Gastroesophageal sphincter (tissue), 4 donors: ENCODE results near the gene IFIT3. TPM values are rescaled to one million over a fixed set of nuclear protein-coding genes. Genes with fewer than 3 reads are reported as not detected.

ENCODE experiments used
- ATAC-seq: fragments of 150-250 bp; one replicate; pipeline ENCODE4 v1.9.1; 2016; ENCODE audit warnings: mild to moderate bottlenecking, moderate library complexity
- H3K27ac ChIP-seq, 4 donors: fragments of 200-600 bp; sonication (generic) in 3 of 4; 1 replicate in 3 of 4; 2 replicates in 1 of 4; pipeline ENCODE4 v1.5.1; 2016 to 2019
- H3K27me3 ChIP-seq: fragments of 200-600 bp; sonication (generic); one replicate; pipeline ENCODE4 v1.5.1; 2019
- H3K36me3 ChIP-seq, 2 donors: fragments of 200-600 bp; sonication (generic); one replicate each; pipeline ENCODE4 v1.5.1; 2019; ENCODE audit warnings: control low read depth in 1 of 2
- H3K4me1 ChIP-seq, 3 donors: fragments of 200-600 bp; sonication (generic); 1 replicate in 2 of 3; 2 replicates in 1 of 3; pipeline ENCODE4 v1.5.1; 2016 to 2019; ENCODE audit warnings: control low read depth in 2 of 3
- H3K4me3 ChIP-seq, 2 donors: fragments of 200-600 bp; sonication (generic); one replicate each; pipeline ENCODE4 v1.5.1; 2019; ENCODE audit warnings: mild to moderate bottlenecking in 1 of 2, moderate library complexity in 1 of 2
- H3K9me3 ChIP-seq, 3 donors: fragments of 200-600 bp; sonication (generic); one replicate each; pipeline ENCODE4 v1.5.1; 2017 to 2019; ENCODE audit warnings: control low read depth in 2 of 3
- EP300 ChIP-seq: sonication (generic); formaldehyde crosslinking; IDR thresholded peaks from one replicate; pipeline ENCODE4 v1.6.1; 2017; ENCODE audit warnings: antibody characterized with exemption, mild to moderate bottlenecking
- POLR2A ChIP-seq, 2 donors: fragments of 450-650 bp; IDR thresholded peaks; one replicate each; pipeline ENCODE4 v1.6.1; 2017; ENCODE audit warnings: antibody characterized with exemption in 2 of 2, mild to moderate bottlenecking in 2 of 2, moderate library complexity in 1 of 2
- POLR2AphosphoS5 ChIP-seq: sonication (generic); formaldehyde crosslinking; IDR thresholded peaks from one replicate; pipeline ENCODE4 v1.6.1; 2017; ENCODE audit warnings: antibody characterized with exemption
- WGBS, 2 donors: methylation state at CpG; one replicate each; pipeline ENCODE4 v1.1.5; 2018; ENCODE audit warnings: low coverage in 1 of 2; 5-methylcytosine and 5-hydroxymethylcytosine counted together
- total RNA-seq, 4 donors: library from RNA; depleted of rRNA; stranded (reverse); fragments of >200 nt; gene quantifications; one replicate each; pipeline ENCODE4 v1.1.0, GENCODE V29; 2016
- TF ChIP-seq, protein P1 (sequence below), 4 experiments: fragments of 200-600 bp in 2 of 4; fragments of 450-650 bp in 2 of 4; sonication (generic) in 1 of 4; IDR thresholded peaks; one replicate each; pipeline ENCODE4 v1.5.1; 2017 to 2019; ENCODE audit warnings: antibody characterized with exemption in 4 of 4, mild to moderate bottlenecking in 2 of 4, moderate library complexity in 2 of 4

Gene IFIT3
- total RNA-seq, 4 donors from 2014 or later = 8.1 to 15.5 (median 11.9) TPM

DNA sequence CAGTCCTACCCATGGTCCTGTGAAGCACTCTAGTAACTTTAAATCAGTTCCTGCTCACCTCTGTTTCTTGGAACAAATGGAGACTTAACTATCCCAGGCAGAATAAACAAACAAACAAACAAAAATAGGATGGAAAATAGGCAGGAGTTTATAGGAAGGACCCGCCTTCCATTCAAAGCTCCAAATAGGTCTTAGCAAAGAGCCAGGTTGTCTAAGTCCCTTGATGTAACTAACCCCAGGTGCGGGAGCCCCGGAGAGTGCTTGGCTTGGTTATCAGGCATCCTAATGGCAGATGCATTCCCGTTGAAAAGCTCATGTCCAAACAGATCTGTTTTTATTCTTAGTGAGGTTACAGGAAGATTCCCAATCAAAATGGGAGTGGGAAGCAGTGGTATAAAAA, 23.8 kb upstream of the IFIT3 start:
- no peak for ATAC-seq
- no peak overlapping the region for H3K4me3 ChIP-seq
- no peak for TF ChIP-seq POLR2A (IDR thresholded peaks at IDR 0.05)
- TF ChIP-seq, protein P1, sequence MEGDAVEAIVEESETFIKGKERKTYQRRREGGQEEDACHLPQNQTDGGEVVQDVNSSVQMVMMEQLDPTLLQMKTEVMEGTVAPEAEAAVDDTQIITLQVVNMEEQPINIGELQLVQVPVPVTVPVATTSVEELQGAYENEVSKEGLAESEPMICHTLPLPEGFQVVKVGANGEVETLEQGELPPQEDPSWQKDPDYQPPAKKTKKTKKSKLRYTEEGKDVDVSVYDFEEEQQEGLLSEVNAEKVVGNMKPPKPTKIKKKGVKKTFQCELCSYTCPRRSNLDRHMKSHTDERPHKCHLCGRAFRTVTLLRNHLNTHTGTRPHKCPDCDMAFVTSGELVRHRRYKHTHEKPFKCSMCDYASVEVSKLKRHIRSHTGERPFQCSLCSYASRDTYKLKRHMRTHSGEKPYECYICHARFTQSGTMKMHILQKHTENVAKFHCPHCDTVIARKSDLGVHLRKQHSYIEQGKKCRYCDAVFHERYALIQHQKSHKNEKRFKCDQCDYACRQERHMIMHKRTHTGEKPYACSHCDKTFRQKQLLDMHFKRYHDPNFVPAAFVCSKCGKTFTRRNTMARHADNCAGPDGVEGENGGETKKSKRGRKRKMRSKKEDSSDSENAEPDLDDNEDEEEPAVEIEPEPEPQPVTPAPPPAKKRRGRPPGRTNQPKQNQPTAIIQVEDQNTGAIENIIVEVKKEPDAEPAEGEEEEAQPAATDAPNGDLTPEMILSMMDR (IDR thresholded peaks at IDR 0.05) = no peak
- TF ChIP-seq POLR2AphosphoS5 = no peak
- no peak for TF ChIP-seq EP300
- 86 to 90% methylated on average over 3 to 4 of the region's 4 CpGs for WGBS, 2 donors
- H3K9me3 ChIP-seq = peaks cover 0 to 5% (median 0%) of the 10 kb centered on the region in 3 donors
- peaks cover 0 to 34% (median 14%) of the 10 kb centered on the region in 3 donors for H3K4me1 ChIP-seq
- H3K27me3 ChIP-seq = no peaks in the 10 kb centered on the region
- H3K27ac ChIP-seq = no peak overlapping the region
- H3K36me3 ChIP-seq = peaks cover 0 to 33% of the 10 kb centered on the region in 2 donors

DNA sequence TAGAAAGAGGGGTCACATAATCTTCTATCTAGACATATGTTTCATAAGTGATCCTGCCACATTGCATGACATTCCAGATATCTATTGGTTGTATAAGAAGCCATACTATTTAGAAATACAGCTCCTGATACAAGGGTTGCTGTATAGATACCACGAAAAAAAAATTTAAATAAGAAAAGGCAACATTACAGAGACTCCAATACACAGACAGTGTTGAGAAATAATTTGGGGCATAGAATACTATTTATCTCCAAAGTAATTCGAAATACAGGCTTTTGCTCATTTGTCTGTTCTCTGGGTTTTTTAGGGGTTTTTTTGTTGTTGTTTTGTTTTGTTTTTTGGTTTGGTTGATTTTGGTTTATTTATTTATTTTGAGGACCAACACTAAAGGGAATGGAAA, 23.4 kb upstream of the IFIT3 start:
- Histone ChIP-seq H3K27me3 (no peaks in the 10 kb centered on the region), H3K4me3 (no peak overlapping the region), H3K4me1 (peaks cover 0 to 34% (median 14%) of the 10 kb centered on the region in 3 donors), H3K36me3 (peaks cover 0 to 37% of the 10 kb centered on the region in 2 donors), H3K9me3 (peaks cover 0 to 5% (median 0%) of the 10 kb centered on the region in 3 donors), H3K27ac (no peak overlapping the region)
- 95 to 100% methylated on average over 2 of the region's 2 CpGs for WGBS, 2 donors
- no peak for ATAC-seq
- no peak for TF ChIP-seq EP300
- TF ChIP-seq POLR2AphosphoS5 = no peak
- TF ChIP-seq POLR2A (IDR thresholded peaks at IDR 0.05) = no peak
- TF ChIP-seq, protein P1 (IDR thresholded peaks at IDR 0.05) = no peak

DNA sequence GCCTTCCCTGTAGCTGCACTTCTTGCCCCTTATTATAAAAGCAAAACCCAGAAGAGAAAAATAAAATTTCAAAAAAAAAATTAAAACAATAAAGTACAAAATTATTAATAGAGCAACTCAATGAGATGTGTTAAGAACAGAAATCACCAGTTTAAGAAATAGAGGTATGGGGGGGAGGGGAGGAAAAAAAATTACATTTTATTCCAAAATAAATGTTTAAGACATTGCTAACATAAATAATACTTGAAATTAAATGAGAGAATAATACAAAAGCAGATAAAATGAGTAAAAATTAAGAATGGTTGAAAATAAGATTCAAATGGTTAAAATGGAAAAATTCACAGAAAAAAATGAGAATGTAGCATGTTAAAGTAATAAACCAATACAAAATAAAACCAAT, 22.9 kb upstream of the IFIT3 start:
- Histone ChIP-seq H3K4me3 (no peak overlapping the region), H3K36me3 (peaks cover 0 to 37% of the 10 kb centered on the region in 2 donors), H3K9me3 (peaks cover 0 to 5% (median 0%) of the 10 kb centered on the region in 3 donors), H3K4me1 (peaks cover 0 to 34% (median 14%) of the 10 kb centered on the region in 3 donors), H3K27me3 (no peaks in the 10 kb centered on the region), H3K27ac (no peak overlapping the region)
- no peak for ATAC-seq
- TF ChIP-seq POLR2A (IDR thresholded peaks at IDR 0.05) = no peak
- TF ChIP-seq POLR2AphosphoS5 = no peak
- TF ChIP-seq, protein P1 (IDR thresholded peaks at IDR 0.05) = no peak
- no peak for TF ChIP-seq EP300

DNA sequence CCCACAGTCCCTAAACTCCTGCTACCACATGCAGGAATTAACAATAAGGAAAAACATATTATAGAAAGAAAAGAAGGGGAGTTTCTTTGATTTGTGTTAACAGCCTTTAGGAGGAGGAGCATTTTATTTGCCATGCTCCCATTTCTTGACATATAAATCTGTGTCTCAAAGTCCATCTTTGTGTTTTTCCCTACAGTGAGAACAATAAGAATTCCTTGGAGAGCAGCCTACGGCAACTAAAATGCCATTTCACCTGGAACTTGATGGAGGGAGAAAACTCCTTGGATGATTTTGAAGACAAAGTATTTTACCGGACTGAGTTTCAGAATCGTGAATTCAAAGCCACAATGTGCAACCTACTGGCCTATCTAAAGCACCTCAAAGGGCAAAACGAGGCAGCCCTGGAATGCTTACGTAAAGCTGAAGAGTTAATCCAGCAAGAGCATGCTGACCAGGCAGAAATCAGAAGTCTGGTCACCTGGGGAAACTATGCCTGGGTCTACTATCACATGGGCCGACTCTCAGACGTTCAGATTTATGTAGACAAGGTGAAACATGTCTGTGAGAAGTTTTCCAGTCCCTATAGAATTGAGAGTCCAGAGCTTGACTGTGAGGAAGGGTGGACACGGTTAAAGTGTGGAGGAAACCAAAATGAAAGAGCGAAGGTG, 21.9 kb upstream of the IFIT3 start:
- whole genome bisulfite sequencing, 2 donors = 93 to 95% methylated on average over 6 to 8 of the region's 9 CpGs
- TF ChIP-seq, protein P1 (IDR thresholded peaks at IDR 0.05) = no peak
- TF ChIP-seq POLR2A (IDR thresholded peaks at IDR 0.05) (no peak), POLR2AphosphoS5 (no peak), EP300 (no peak)
- H3K27ac ChIP-seq = no peak overlapping the region
- no peak overlapping the region for H3K4me3 ChIP-seq
- H3K4me1 ChIP-seq = peaks cover 0 to 30% (median 13%) of the 10 kb centered on the region in 3 donors
- H3K36me3 ChIP-seq = peaks cover 0 to 37% of the 10 kb centered on the region in 2 donors
- no peaks in the 10 kb centered on the region for H3K27me3 ChIP-seq
- no peak for ATAC-seq
- H3K9me3 ChIP-seq = peaks cover 0 to 5% (median 0%) of the 10 kb centered on the region in 3 donors
